Fibroblast of mammary gland (primary cell): ENCODE measurements around the gene RHBDL1.

Source experiments
- DNase-seq: peaks from one replicate; pipeline ENCODE4 v3.0.0-alpha.2; 2010; ENCODE audit warnings: low read depth
- H3K4me3 ChIP-seq: 2 replicates; pipeline ENCODE4 v1.5.1; 2011; ENCODE audit warnings: low read depth, mild to moderate bottlenecking, low read length, moderate library complexity; ENCODE audit not compliant: control insufficient read depth
- CTCF ChIP-seq: conservative IDR thresholded peaks from 2 replicates; pipeline ENCODE4 v1.5.1; 2011; ENCODE audit warnings: low read depth, low read length, inconsistent platforms; ENCODE audit not compliant: control insufficient read depth, insufficient read depth

Gene RHBDL1

GRCh38 chr16:674214-674881 is 1.1 kb upstream of the RHBDL1 start:
- no peak for DNase-seq
- H3K4me3 ChIP-seq, result no peak overlapping the region
- no peak for TF ChIP-seq CTCF

GRCh38 chr16:675884-676564 is 553 bp downstream of the RHBDL1 start:
- peak overlapping the region; percentile 33 for H3K4me3 ChIP-seq
- no peak for TF ChIP-seq CTCF
- DNase-seq, result no peak

GRCh38 chr16:676565-676902 is 1.1 kb downstream of the RHBDL1 start:
- no peak for DNase-seq
- no peak for TF ChIP-seq CTCF
- H3K4me3 ChIP-seq, result no peak overlapping the region

GRCh38 chr16:676913-677312 is 1.4 kb downstream of the RHBDL1 start:
- no peak for TF ChIP-seq CTCF
- DNase-seq, result no peak
- no peak overlapping the region for H3K4me3 ChIP-seq

- no peak for DNase-seq
- no peak overlapping the region for H3K4me3 ChIP-seq
- TF ChIP-seq CTCF, result no peak
Measured at GRCh38 chr16:677316-678190, 2.1 kb downstream of the RHBDL1 start.

- no peak for DNase-seq
- no peak overlapping the region for H3K4me3 ChIP-seq
- no peak for TF ChIP-seq CTCF
Measured at GRCh38 chr16:678209-678857, 2.9 kb downstream of the RHBDL1 start.
